ENCODE measurements around the gene LONP2.
"Not testable (repeated sequence)": the region's sequence is repeated elsewhere in the genome, so short reads cannot be mapped to it uniquely, and the experiment has no call there.

LONP2 gene

GRCh38 chr16:48369765-48370164 is 125.7 kb downstream of the LONP2 start:
- no peak for DNase-seq (ENCODE audit: low read depth in 2 of 2)

DNA sequence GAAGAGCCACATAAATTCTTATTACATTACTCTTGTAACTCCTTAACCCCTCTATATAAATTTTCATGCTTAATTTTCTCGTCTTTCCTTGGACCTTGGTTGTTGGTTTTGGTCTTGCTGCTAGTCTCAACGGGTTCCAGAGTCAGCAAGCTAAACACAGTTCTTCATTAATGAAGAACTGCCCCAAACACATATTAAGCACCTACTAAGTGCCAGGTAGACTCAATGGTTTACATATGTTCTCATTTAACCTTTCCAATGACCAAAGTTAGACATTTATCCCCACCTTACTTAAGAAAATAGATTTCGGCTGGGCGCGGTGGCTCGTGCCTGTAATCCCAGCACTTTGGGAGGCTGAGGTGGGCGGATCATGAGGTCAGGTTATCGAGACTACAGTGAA is 126.1 kb downstream of the LONP2 start:
- DNase-seq (ENCODE audit: low read depth in 2 of 2) = no peak

- DNase-seq (ENCODE audit: low read depth in 2 of 2) = not testable (repeated sequence)
These were observed 126.7 kb downstream of the LONP2 start for GRCh38 chr16:48370668-48371392.

DNA sequence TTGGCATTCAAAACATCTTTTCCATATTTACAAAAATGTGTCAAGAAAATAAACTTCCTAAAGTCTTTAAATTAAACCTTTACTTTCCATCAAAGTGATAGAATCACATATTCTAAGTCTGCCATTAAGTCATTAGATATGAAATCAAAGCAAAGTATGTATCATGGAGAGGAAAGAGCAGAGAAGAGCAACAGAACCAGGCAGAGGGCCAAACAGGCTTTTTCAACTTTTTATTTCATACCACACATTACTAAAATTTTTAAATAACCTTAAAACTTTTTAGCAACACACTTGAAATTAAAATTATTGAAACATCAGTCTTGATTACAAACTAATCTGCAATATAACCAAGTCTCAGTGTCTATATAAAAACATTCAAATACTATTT is 127.3 kb downstream of the LONP2 start:
- DNase-seq (ENCODE audit: low read depth in 2 of 2) = no peak

DNA sequence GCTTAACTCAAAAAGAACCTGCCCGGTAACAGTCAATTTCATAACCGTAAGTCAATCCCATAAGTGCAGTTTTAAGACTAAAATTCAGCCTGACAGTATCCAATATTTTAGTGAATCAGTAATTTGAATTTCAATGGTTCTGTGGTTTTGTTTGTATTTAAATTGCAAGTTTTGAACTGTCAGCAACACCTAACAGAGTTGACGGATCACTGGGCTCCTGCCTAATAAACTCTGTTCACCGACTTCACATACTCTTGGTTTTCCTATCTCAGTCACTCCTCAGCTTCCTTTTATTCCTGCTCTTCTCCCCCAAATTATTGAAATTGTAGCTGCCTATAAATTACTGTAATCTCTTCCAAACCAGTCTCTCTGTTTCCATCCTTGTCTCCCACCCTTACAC is 128.6 kb downstream of the LONP2 start:
- DNase-seq (ENCODE audit: low read depth in 2 of 2) = no peak

- no peak for DNase-seq (ENCODE audit: low read depth in 2 of 2)
These were observed 129.3 kb downstream of the LONP2 start for GRCh38 chr16:48373258-48374029.

- no peak for DNase-seq (ENCODE audit: low read depth in 2 of 2)
These were observed 130.2 kb downstream of the LONP2 start for GRCh38 chr16:48374255-48374654.

GRCh38 chr16:48377301-48377700 is 133.2 kb downstream of the LONP2 start:
- not testable (repeated sequence) for DNase-seq (ENCODE audit: low read depth in 2 of 2)

DNA sequence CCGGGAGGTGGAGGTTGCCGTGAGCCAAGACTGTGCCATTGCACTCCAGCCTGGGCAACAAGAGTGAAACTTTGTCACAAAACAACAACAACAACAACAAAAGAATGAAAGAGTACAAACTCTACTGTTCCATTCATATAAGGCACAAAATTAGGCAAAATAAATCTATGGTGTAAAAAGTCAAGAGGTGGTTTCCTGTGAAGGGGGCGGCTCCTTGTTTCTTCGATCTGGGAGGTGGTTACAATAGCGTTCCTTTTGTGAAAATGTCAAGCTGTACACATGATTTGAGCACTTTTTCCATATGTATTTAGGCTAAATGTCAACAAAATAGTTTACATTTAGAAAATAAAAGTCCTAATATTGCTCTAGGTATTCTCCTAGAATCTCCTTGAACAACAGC is 134.2 kb downstream of the LONP2 start:
- DNase-seq (ENCODE audit: low read depth in 2 of 2) = no peak

DNA sequence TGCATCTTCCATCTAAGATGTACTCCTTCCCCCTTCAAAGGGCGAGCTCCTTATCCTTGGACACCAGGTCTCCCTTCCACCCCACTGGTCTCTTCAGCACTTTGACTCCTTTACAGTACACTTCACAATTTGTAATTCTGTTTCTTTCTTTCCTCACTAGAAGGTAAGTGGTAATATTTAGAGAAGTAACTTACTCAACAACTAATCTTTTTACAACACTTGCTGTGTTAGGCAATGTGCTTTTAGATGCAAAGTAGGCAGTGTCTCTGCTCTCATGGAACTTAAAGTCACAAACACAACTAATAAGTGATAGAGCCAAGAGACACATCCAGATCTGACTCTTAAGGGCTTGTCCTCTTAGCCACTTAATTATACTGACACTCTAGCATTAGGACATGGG is 134.7 kb downstream of the LONP2 start:
- DNase-seq (ENCODE audit: low read depth in 2 of 2) = no peak

- no peak for DNase-seq (ENCODE audit: low read depth in 2 of 2)
These were observed 137.1 kb downstream of the LONP2 start for GRCh38 chr16:48381201-48381600.

GRCh38 chr16:48382131-48382530 is 138.0 kb downstream of the LONP2 start:
- no peak for DNase-seq (ENCODE audit: low read depth in 2 of 2)

- DNase-seq (ENCODE audit: low read depth in 2 of 2) = no peak
These were observed 139.1 kb downstream of the LONP2 start for GRCh38 chr16:48383009-48383876.

DNA sequence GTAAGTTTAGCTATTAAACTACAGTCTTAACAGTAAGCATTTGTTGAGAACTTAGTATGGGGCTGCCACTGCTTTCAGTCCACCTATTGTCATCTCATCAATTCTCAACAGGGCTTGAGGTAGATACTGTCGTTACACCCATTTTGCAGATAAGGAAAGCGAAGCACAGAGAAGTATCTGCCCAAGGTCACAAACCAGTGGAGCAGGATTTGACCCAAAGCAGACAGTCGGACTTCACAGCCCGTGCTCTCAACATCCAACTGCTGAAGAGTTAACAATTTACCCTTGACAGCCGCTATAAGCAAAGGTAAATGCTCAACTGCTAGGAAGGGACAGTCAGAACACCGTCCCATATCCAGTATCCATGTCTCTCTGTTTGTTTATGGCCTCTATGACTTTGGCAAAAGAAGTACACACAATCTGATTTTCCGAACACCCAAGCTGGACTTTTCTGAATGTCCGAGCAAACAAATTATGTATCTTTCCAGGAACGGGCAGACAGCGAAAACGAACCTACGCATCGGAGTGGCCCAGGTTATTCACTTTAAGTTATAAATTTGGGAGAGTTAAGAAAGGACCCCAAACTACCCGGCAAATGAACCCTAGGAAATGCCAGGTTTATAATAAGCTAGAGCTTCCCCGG is 139.9 kb downstream of the LONP2 start:
- no peak for DNase-seq (ENCODE audit: low read depth in 2 of 2)

- no peak for DNase-seq (ENCODE audit: low read depth in 2 of 2)
These were observed 140.6 kb downstream of the LONP2 start for GRCh38 chr16:48384520-48385252.

- peak; percentile 78 to 82 for DNase-seq (ENCODE audit: low read depth in 2 of 2)
These were observed 141.4 kb downstream of the LONP2 start, which contains the start of gene SIAH1 for GRCh38 chr16:48385253-48386150. TSS of gene SIAH1 (minus strand) at chr16:48385413. CDS start at chr16:48362428, 22,985 bp downstream.

GRCh38 chr16:48386559-48387312 is 142.6 kb downstream of the LONP2 start:
- no peak for DNase-seq (ENCODE audit: low read depth in 2 of 2)

DNA sequence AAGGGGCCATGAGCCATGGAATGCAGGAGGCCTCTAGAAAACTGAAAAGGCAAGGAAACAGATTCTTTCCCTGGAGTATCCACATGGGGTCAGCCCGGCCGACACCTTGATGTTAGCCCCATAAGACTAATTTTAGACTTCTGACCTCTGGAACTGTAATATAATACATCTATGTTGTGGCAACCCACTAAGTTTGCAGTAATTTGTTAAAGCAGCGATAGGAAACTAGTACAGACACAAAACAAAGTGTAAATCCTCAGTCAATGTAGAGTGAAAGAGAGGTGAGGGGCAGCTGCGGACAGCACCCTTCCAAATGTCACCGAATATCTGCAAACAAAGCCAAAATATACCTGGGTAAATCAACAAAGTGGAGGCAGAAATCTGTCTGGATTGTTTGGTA is 148.3 kb downstream of the LONP2 start:
- no peak for DNase-seq (ENCODE audit: low read depth in 2 of 2)
